Activated naive CD4-positive, alpha-beta T cell treated with anti-CD3 and anti-CD28 coated beads, Interleukin-2, amount 50 U/mL, for 16 hours (primary cell): Measurements from ENCODE around the gene CAPN7.
"Not testable (repeated sequence)": the region's sequence is repeated elsewhere in the genome, so short reads cannot be mapped to it uniquely, and the experiment has no call there.

Experiments
- DNase-seq: peaks from one replicate; pipeline ENCODE4 v3.0.0-alpha.2; 2020

The CAPN7 gene

GRCh38 chr3:15205934-15206661, at the start of gene CAPN7:
Gene CAPN7 (plus strand): TSS chr3:15206246. CDS start chr3:15206496, 250 bp downstream.
- peak; percentile 95 for DNase-seq

GRCh38 chr3:15157441-15157840, 48.6 kb upstream of the CAPN7 start:
- no peak for DNase-seq

GRCh38 chr3:15159501-15160136, 46.4 kb upstream of the CAPN7 start:
- no peak for DNase-seq

GRCh38 chr3:15160662-15161061, 45.4 kb upstream of the CAPN7 start:
- no peak for DNase-seq

- DNase-seq, result no peak
Measured at GRCh38 chr3:15161133-15161532, 44.9 kb upstream of the CAPN7 start.

- not testable (repeated sequence) for DNase-seq
Measured at GRCh38 chr3:15163656-15164055, 42.4 kb upstream of the CAPN7 start.

- DNase-seq, result no peak
Measured at GRCh38 chr3:15164340-15164739, 41.7 kb upstream of the CAPN7 start.

GRCh38 chr3:15165061-15165460, 41.0 kb upstream of the CAPN7 start:
- no peak for DNase-seq

GRCh38 chr3:15166391-15166790, 39.7 kb upstream of the CAPN7 start:
- DNase-seq, result not testable (repeated sequence)

GRCh38 chr3:15171096-15171495, 35.0 kb upstream of the CAPN7 start:
- no peak for DNase-seq

- DNase-seq, result no peak
Measured at GRCh38 chr3:15172806-15173205, 33.2 kb upstream of the CAPN7 start.

GRCh38 chr3:15174953-15175352, 31.1 kb upstream of the CAPN7 start:
- no peak for DNase-seq

GRCh38 chr3:15175605-15176004, 30.4 kb upstream of the CAPN7 start:
- DNase-seq, result no peak

- no peak for DNase-seq
Measured at GRCh38 chr3:15180042-15180611, 25.9 kb upstream of the CAPN7 start.

- DNase-seq, result no peak
Measured at GRCh38 chr3:15181511-15181910, 24.5 kb upstream of the CAPN7 start.

GRCh38 chr3:15181963-15182362, 24.1 kb upstream of the CAPN7 start:
- DNase-seq, result no peak

- no peak for DNase-seq
Measured at GRCh38 chr3:15183011-15183410, 23.0 kb upstream of the CAPN7 start.

GRCh38 chr3:15185404-15185803, 20.6 kb upstream of the CAPN7 start:
- no peak for DNase-seq

- no peak for DNase-seq
Measured at GRCh38 chr3:15186101-15186476, 20.0 kb upstream of the CAPN7 start.

- DNase-seq, result not testable (repeated sequence)
Measured at GRCh38 chr3:15186477-15187164, 19.4 kb upstream of the CAPN7 start.

- no peak for DNase-seq
Measured at GRCh38 chr3:15197340-15198029, 8.6 kb upstream of the CAPN7 start.

GRCh38 chr3:15198686-15199085, 7.4 kb upstream of the CAPN7 start:
- DNase-seq, result no peak

GRCh38 chr3:15199493-15200105, 6.4 kb upstream of the CAPN7 start:
- no peak for DNase-seq
